Colonic mucosa (tissue), 4 donors: ENCODE results near the gene CLEC2L. TPM values are rescaled to one million over a fixed set of nuclear protein-coding genes. Genes with fewer than 3 reads are reported as not detected.

Experiments
- DNase-seq: peaks from one replicate; pipeline ENCODE4 v3.0.0-alpha.2; 2020
- H3K27ac ChIP-seq: fragments of 200-600 bp; one replicate; pipeline ENCODE4 v1.8.0; 2021
- H3K27me3 ChIP-seq: fragments of 200-600 bp; one replicate; pipeline ENCODE4 v1.8.0; 2021
- H3K36me3 ChIP-seq: fragments of 200-600 bp; one replicate; pipeline ENCODE4 v1.8.0; 2021
- H3K4me1 ChIP-seq: fragments of 200-600 bp; one replicate; pipeline ENCODE4 v1.8.0; 2021; ENCODE audit warnings: mild to moderate bottlenecking
- H3K4me3 ChIP-seq: fragments of 200-600 bp; one replicate; pipeline ENCODE4 v1.8.0; 2021
- H3K9ac ChIP-seq, 2 donors: one replicate each; pipeline ENCODE4 v1.7.0; 2013; ENCODE audit warnings: control low read depth in 2 of 2, low read depth in 2 of 2, low read length in 2 of 2
- H3K9me3 ChIP-seq: fragments of 200-600 bp; one replicate; pipeline ENCODE4 v1.8.0; 2021
- intact Hi-C: fragments of 100-400 bp; cut with DNase I; formaldehyde crosslinking; loops from one replicate; pipeline ENCODE4 v1.14.1; 2022
- total RNA-seq, 2 donors: library from RNA; stranded (reverse); fragmentation: NEBNext Ultra II Directional in 1 of 2; extraction: Animal tissue kit (Norgen Biotek cat#: 25700) in 1 of 2; gene quantifications; one replicate each; pipeline ENCODE4 v1.2.1, GENCODE V29; 2021
- TF ChIP-seq, protein P1 (sequence below): fragments of 200-600 bp; IDR thresholded peaks from one replicate; pipeline ENCODE4 v1.8.0; 2022; ENCODE audit warnings: antibody characterized with exemption, mild to moderate bottlenecking
- donor health status: healthy.
- donor health status: DM: no; HTN: no; CAD: no.
- donor health status: DM: no; HTN: no; CAD: no.

CLEC2L gene
- total RNA-seq, 2 donors from 2014 or later: not detected

DNA sequence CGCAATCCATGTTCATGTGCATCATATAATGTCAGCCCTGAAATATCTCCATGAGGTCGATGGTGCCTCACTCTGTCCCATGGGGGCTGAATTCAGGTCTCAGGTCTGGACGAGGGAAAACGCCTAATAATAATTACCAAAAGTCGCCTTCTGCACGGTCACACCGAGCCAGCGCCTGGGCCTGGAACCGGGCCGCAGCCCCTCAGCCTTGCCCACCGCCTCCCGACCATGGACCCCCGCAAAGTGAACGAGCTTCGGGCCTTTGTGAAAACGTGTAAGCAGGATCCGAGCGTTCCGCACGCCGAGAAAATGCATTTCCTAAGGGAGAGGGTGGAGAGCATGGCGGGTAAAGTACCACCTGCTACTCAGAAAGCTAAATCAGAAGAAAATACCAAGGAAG is 21.3 kb upstream of the CLEC2L start:
- Histone ChIP-seq H3K36me3 (no peaks in the 10 kb centered on the region), H3K9me3 (no peaks in the 10 kb centered on the region), H3K27ac (no peak overlapping the region), H3K4me1 (no peaks in the 10 kb centered on the region), H3K4me3 (no peak overlapping the region), H3K9ac (no peak overlapping the region), H3K27me3 (no peaks in the 10 kb centered on the region)
- TF ChIP-seq, protein P1, sequence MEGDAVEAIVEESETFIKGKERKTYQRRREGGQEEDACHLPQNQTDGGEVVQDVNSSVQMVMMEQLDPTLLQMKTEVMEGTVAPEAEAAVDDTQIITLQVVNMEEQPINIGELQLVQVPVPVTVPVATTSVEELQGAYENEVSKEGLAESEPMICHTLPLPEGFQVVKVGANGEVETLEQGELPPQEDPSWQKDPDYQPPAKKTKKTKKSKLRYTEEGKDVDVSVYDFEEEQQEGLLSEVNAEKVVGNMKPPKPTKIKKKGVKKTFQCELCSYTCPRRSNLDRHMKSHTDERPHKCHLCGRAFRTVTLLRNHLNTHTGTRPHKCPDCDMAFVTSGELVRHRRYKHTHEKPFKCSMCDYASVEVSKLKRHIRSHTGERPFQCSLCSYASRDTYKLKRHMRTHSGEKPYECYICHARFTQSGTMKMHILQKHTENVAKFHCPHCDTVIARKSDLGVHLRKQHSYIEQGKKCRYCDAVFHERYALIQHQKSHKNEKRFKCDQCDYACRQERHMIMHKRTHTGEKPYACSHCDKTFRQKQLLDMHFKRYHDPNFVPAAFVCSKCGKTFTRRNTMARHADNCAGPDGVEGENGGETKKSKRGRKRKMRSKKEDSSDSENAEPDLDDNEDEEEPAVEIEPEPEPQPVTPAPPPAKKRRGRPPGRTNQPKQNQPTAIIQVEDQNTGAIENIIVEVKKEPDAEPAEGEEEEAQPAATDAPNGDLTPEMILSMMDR: no peak
- intact Hi-C loops: no loop called here
- DNase-seq: no peak

DNA sequence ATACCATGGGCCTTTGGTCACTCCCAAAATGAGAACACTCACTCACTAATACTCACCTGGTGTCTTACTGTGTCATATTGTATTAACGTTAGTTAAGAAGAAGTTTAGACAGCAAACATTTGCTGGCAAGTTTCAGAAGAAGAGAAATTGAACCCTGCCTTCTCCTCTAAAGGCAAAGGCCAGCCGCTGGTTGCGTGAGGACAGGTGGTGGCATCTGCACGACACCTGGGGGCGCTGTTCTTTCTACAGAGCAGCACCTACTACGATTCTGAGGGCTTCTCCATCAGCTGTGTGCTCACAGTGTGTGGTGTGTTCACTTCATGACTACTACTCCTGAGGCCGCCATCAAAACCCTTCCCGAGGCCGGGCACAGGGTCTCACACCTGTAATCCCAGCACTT is 17.9 kb upstream of the CLEC2L start:
- no peak for DNase-seq
- Histone ChIP-seq H3K36me3 (no peaks in the 10 kb centered on the region), H3K9me3 (no peaks in the 10 kb centered on the region), H3K9ac (no peak overlapping the region), H3K4me3 (no peak overlapping the region), H3K27ac (no peak overlapping the region), H3K27me3 (no peaks in the 10 kb centered on the region), H3K4me1 (no peaks in the 10 kb centered on the region)
- intact Hi-C loops: loop anchor here (5.0 kb wide), 1 partner anchor 117 kb away; no protein-coding TSS in a partner anchor
- TF ChIP-seq, protein P1: no peak

DNA sequence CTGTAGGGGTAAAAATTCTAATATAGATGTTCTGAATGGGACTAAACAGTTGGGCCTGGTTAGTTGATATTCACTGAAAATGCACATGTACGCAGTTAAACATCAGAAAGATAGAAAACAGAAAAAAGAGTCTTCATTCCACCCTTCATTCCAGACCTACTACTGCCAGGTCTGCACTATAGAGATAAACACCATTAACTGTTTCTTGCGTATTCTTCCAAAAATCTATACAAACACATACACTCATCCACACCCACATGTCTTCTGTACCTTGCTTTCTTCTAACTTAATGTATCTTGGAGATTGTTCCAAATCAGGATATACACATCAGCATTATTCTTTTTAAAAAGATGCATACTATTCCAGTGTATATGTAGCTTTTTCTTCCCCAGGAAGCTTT is 13.9 kb upstream of the CLEC2L start:
- no peak for DNase-seq
- H3K9ac ChIP-seq: no peak overlapping the region
- H3K4me1 ChIP-seq: no peaks in the 10 kb centered on the region
- no peaks in the 10 kb centered on the region for H3K27me3 ChIP-seq
- TF ChIP-seq, protein P1: no peak
- no peak overlapping the region for H3K27ac ChIP-seq
- intact Hi-C loops: loop anchor here (5.0 kb wide), 1 partner anchor 113 kb away; no protein-coding TSS in a partner anchor
- H3K36me3 ChIP-seq: no peaks in the 10 kb centered on the region
- no peak overlapping the region for H3K4me3 ChIP-seq
- H3K9me3 ChIP-seq: no peaks in the 10 kb centered on the region

DNA sequence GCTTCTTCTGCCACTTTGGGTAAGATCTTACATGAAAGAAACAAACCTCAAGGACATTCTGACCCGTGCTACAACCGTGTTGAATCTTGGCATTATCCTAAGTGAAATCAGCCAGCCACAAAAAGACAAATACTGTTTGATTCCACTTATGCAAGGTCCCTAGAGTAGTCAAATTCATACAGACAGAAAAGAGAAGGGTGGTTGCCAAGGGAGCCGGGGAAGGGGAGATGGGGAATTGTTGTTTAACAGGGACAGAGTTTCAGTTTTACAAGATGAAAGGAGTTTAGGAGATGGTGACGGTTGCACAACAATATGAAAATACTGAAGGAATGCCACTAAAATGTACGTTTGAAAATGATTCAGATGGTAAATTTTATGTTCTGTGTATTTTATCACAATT is 12.2 kb upstream of the CLEC2L start:
- Histone ChIP-seq H3K27ac (no peak overlapping the region), H3K9ac (no peak overlapping the region), H3K27me3 (no peaks in the 10 kb centered on the region), H3K4me1 (no peaks in the 10 kb centered on the region), H3K9me3 (no peaks in the 10 kb centered on the region), H3K36me3 (no peaks in the 10 kb centered on the region), H3K4me3 (no peak overlapping the region)
- TF ChIP-seq, protein P1: no peak
- intact Hi-C loops: no loop called here
- DNase-seq: no peak

DNA sequence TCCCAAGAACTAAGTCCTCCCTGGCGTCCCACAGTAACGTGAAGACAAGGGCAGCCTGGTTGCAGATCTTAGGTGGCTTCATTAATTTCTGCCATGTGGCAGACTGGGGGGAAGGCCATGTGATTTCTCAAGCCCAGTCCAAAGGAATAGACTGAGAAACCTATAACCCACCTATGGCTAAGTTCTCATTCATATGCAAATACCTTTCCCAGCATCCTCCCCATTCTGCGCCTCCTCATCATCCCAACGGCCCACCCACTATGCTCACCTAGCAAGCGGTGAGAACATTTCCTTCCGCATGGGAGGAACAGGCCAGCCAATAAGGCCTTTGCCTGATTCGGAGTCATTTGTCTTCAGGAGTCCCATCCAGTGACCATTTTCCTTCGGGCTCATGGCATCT is 8.2 kb upstream of the CLEC2L start:
- no peak for DNase-seq
- no peak overlapping the region for H3K4me3 ChIP-seq
- intact Hi-C loops: no loop called here
- H3K27ac ChIP-seq: no peak overlapping the region
- H3K9ac ChIP-seq: no peak overlapping the region
- no peaks in the 10 kb centered on the region for H3K36me3 ChIP-seq
- no peaks in the 10 kb centered on the region for H3K9me3 ChIP-seq
- H3K4me1 ChIP-seq: no peaks in the 10 kb centered on the region
- TF ChIP-seq, protein P1: no peak
- H3K27me3 ChIP-seq: no peaks in the 10 kb centered on the region

DNA sequence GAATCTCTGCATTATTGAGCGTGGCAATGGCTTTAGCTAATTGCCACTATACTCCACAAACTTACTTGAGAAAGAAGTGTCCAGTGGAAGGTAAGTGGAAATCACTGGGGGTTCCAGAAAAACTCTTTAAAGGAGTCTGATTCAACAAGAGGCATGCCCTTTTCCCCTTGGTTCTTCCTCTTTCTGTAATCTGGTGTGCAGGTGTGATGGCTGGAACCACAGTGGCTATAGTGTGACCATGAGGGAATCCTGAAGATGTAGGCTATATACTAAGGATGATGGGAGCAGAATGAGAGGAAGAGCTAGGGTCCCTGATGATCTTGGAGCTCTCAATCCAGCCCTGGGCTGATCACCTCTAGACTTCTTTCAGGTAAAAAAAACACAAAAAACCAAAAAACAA is 2.0 kb upstream of the CLEC2L start:
- Histone ChIP-seq H3K36me3 (no peaks in the 10 kb centered on the region), H3K4me3 (no peak overlapping the region), H3K4me1 (no peaks in the 10 kb centered on the region), H3K27me3 (peaks cover 22% of the 10 kb centered on the region), H3K27ac (no peak overlapping the region), H3K9me3 (no peaks in the 10 kb centered on the region), H3K9ac (no peak overlapping the region)
- TF ChIP-seq, protein P1: no peak
- intact Hi-C loops: no loop called here
- no peak for DNase-seq
